AG09309 (cell line): ENCODE results near the gene GABBR2.

ENCODE experiments used
- DNase-seq: peaks from one replicate; pipeline ENCODE4 v3.0.0-alpha.2; 2010; ENCODE audit warnings: low read depth
- H3K4me3 ChIP-seq: 2 replicates; pipeline ENCODE4 v1.5.1; 2011; ENCODE audit warnings: mild to moderate bottlenecking, low read depth, low read length, moderate library complexity; ENCODE audit not compliant: control insufficient read depth
- CTCF ChIP-seq: IDR thresholded peaks from 2 replicates; pipeline ENCODE4 v1.5.1; 2011; ENCODE audit warnings: mild to moderate bottlenecking, low read depth, low read length, inconsistent platforms; ENCODE audit not compliant: insufficient read depth, control insufficient read depth; ENCODE audit errors: missing control alignments

GABBR2 gene

GRCh38 chr9:98328770-98329169, 380.0 kb downstream of the GABBR2 start:
- no peak for DNase-seq
- H3K4me3 ChIP-seq: no peak overlapping the region
- TF ChIP-seq CTCF: no peak

- no peak for TF ChIP-seq CTCF
- DNase-seq: no peak
- H3K4me3 ChIP-seq: no peak overlapping the region
Measured at GRCh38 chr9:98328141-98328540, 380.6 kb downstream of the GABBR2 start.

GRCh38 chr9:98327249-98327561, 381.5 kb downstream of the GABBR2 start:
- no peak overlapping the region for H3K4me3 ChIP-seq
- no peak for TF ChIP-seq CTCF
- no peak for DNase-seq

GRCh38 chr9:98326459-98327248, 382.1 kb downstream of the GABBR2 start:
- no peak for TF ChIP-seq CTCF
- no peak overlapping the region for H3K4me3 ChIP-seq
- no peak for DNase-seq

- H3K4me3 ChIP-seq: no peak overlapping the region
- no peak for TF ChIP-seq CTCF
- no peak for DNase-seq
Measured at GRCh38 chr9:98324801-98325200, 383.9 kb downstream of the GABBR2 start.

- no peak overlapping the region for H3K4me3 ChIP-seq
- TF ChIP-seq CTCF: no peak
- no peak for DNase-seq
Measured at GRCh38 chr9:98323831-98324135, 385.0 kb downstream of the GABBR2 start.

GRCh38 chr9:98323051-98323830, 385.5 kb downstream of the GABBR2 start:
- DNase-seq: no peak
- TF ChIP-seq CTCF: no peak
- no peak overlapping the region for H3K4me3 ChIP-seq
